ENCODE measurements around the gene TMEM190. TPM values are rescaled to one million over a fixed set of nuclear protein-coding genes. Genes with fewer than 3 reads are reported as not detected.

The TMEM190 gene
- polyA plus RNA-seq, 1 experiment: 0.32 TPM

GRCh38 chr19:55382522-55383054, 6.0 kb downstream of the TMEM190 start:
- no peak overlapping the region for H3K27ac ChIP-seq (ENCODE audit: low read depth, low read length)
- H3K9me3 ChIP-seq (ENCODE audit: control insufficient read depth, insufficient read depth, low read length): peaks cover 4% of the 10 kb centered on the region; the same call in 1 of the 2 replicates
- CTCF ChIA-PET: interaction anchor here (3.2 kb wide), 1 partner anchor 91 kb away, joined by 15 read pairs; no protein-coding TSS in a partner anchor
- no peak for DNase-seq (ENCODE audit: low read depth, low spot score)
- POLR2A ChIA-PET: interaction anchor here (2.9 kb wide), 1 partner anchor 13 kb away, joined by 24 read pairs; the partner anchor contains the start of gene IL11
- no peak overlapping the region for H3K4me3 ChIP-seq (ENCODE audit: low read depth, low read length)
- H3K27me3 ChIP-seq (ENCODE audit: control insufficient read depth, insufficient read depth, low read length): no peaks in the 10 kb centered on the region
- no peak for TF ChIP-seq CTCF (IDR thresholded peaks at IDR 0.05; ENCODE audit: low read depth, low read length)

- ChIA-PET CTCF (interaction anchor here (0.6 to 3.2 kb wide), 4 partner anchors 44 to 242 kb away, joined by 3 to 15 read pairs (median 3); partner anchors contain the start of gene KMT5C), POLR2A (interaction anchor here (0.6 to 2.9 kb wide), 10 partner anchors 8 to 124 kb away, joined by 3 to 24 read pairs (median 6); partner anchors contain the start of genes GARIN5B, HSPBP1, IL11 and PPP6R1)
- H3K27me3 ChIP-seq (ENCODE audit: control insufficient read depth, insufficient read depth, low read length): no peaks in the 10 kb centered on the region
- DNase-seq (ENCODE audit: low read depth, low spot score): no peak
- TF ChIP-seq CTCF (IDR thresholded peaks at IDR 0.05; ENCODE audit: low read depth, low read length): no peak
- peak overlapping the region; percentile 58 for H3K4me3 ChIP-seq (ENCODE audit: low read depth, low read length)
- peaks cover 4% of the 10 kb centered on the region; the same call in 1 of the 2 replicates for H3K9me3 ChIP-seq (ENCODE audit: control insufficient read depth, insufficient read depth, low read length)
- H3K27ac ChIP-seq (ENCODE audit: low read depth, low read length): peak overlapping the region; percentile 2
These were observed 6.9 kb downstream of the TMEM190 start for GRCh38 chr19:55383279-55384130.

GRCh38 chr19:55384131-55384919, 7.7 kb downstream of the TMEM190 start, which contains the start of gene TMEM238:
TMEM238 (minus strand) TSS chr19:55384292; CDS start chr19:55384259, 33 bp downstream.
- ChIA-PET CTCF (interaction anchor here (1.1 to 3.2 kb wide), 3 partner anchors 45 to 93 kb away, joined by 3 to 15 read pairs (median 3); partner anchors contain the start of gene KMT5C), POLR2A (interaction anchor here (0.6 to 2.9 kb wide), 12 partner anchors 9 to 125 kb away, joined by 3 to 24 read pairs (median 5); partner anchors contain the start of genes GARIN5B, HSPBP1, IL11 and PPP6R1)
- no peak for TF ChIP-seq CTCF (IDR thresholded peaks at IDR 0.05; ENCODE audit: low read depth, low read length)
- Histone ChIP-seq H3K9me3 (ENCODE audit: control insufficient read depth, insufficient read depth, low read length) (peaks cover 4% of the 10 kb centered on the region; the same call in 1 of the 2 replicates), H3K27ac (ENCODE audit: low read depth, low read length) (peak within 1 kb of the TSS; percentile 93), H3K4me3 (ENCODE audit: low read depth, low read length) (peak within 1 kb of the TSS; percentile 99), H3K27me3 (ENCODE audit: control insufficient read depth, insufficient read depth, low read length) (no peaks in the 10 kb centered on the region)
- DNase-seq (ENCODE audit: low read depth, low spot score): no peak

- no peaks in the 10 kb centered on the region for H3K27me3 ChIP-seq (ENCODE audit: control insufficient read depth, insufficient read depth, low read length)
- ChIA-PET POLR2A (interaction anchor here (0.7 to 2.9 kb wide), 5 partner anchors 11 to 126 kb away, joined by 3 to 24 read pairs (median 4); partner anchors contain the start of genes IL11 and PPP6R1), CTCF (interaction anchor here (1.1 to 3.2 kb wide), 2 partner anchors 83 to 93 kb away, joined by 3 to 15 read pairs; no protein-coding TSS in a partner anchor)
- peaks cover 4% of the 10 kb centered on the region; the same call in 1 of the 2 replicates for H3K9me3 ChIP-seq (ENCODE audit: control insufficient read depth, insufficient read depth, low read length)
- peak; percentile 87 for DNase-seq (ENCODE audit: low read depth, low spot score)
- TF ChIP-seq CTCF (IDR thresholded peaks at IDR 0.05; ENCODE audit: low read depth, low read length): no peak
- peak overlapping the region; percentile 93 for H3K27ac ChIP-seq (ENCODE audit: low read depth, low read length)
- peak overlapping the region; percentile 99 for H3K4me3 ChIP-seq (ENCODE audit: low read depth, low read length)
These were observed 8.5 kb downstream of the TMEM190 start for GRCh38 chr19:55384920-55385723.
